Uterus (tissue), 4 donors: ENCODE results near the gene IL25. TPM values are rescaled to one million over a fixed set of nuclear protein-coding genes. Genes with fewer than 3 reads are reported as not detected.

ENCODE experiments used
- DNase-seq, 2 donors: peaks; one replicate each; pipeline ENCODE4 v3.0.0-alpha.2; 2019 to 2020
- H3K27ac ChIP-seq, 2 donors: fragments of 200-600 bp; sonication (generic); 1 replicate in 1 of 2; 2 replicates in 1 of 2; pipeline ENCODE4 v1.5.1; 2016 to 2018
- H3K27me3 ChIP-seq, 2 donors: fragments of 200-600 bp; sonication (generic); one replicate each; pipeline ENCODE4 v1.5.1; 2018 to 2019; ENCODE audit warnings: control low read depth in 1 of 2
- H3K36me3 ChIP-seq, 2 donors: fragments of 200-600 bp; sonication (generic); one replicate each; pipeline ENCODE4 v1.5.1; 2019; ENCODE audit warnings: control low read depth in 1 of 2
- H3K4me1 ChIP-seq, 2 donors: fragments of 200-600 bp; sonication (generic); one replicate each; pipeline ENCODE4 v1.5.1; 2018 to 2019; ENCODE audit warnings: control low read depth in 1 of 2
- H3K4me3 ChIP-seq, 2 donors: fragments of 200-600 bp; sonication (generic); 1 replicate in 1 of 2; 2 replicates in 1 of 2; pipeline ENCODE4 v1.5.1; 2018 to 2019; ENCODE audit warnings: mild to moderate bottlenecking in 1 of 2
- H3K9me3 ChIP-seq, 2 donors: fragments of 200-600 bp; sonication (generic); one replicate each; pipeline ENCODE4 v1.5.1; 2019; ENCODE audit warnings: control low read depth in 1 of 2
- CTCF ChIP-seq, 4 experiments: fragments of 200-600 bp in 2 of 4; fragments of 450-650 bp in 2 of 4; sonication (generic) in 2 of 4; IDR thresholded peaks; one replicate each; pipeline ENCODE4 v1.5.1; 2016 to 2019; ENCODE audit warnings: antibody characterized with exemption in 4 of 4, mild to moderate bottlenecking in 2 of 4, moderate library complexity in 1 of 4
- POLR2A ChIP-seq, 2 donors: fragments of 450-650 bp; IDR thresholded peaks; one replicate each; pipeline ENCODE4 v1.6.1; 2016; ENCODE audit warnings: antibody characterized with exemption in 2 of 2, mild to moderate bottlenecking in 1 of 2, moderate library complexity in 1 of 2
- intact Hi-C: fragments of 100-400 bp; cut with DNase I; formaldehyde crosslinking; loops from one replicate; pipeline ENCODE4 v1.15.1; 2023; ENCODE audit warnings: low total_unique reads
- total RNA-seq, 4 donors: library from RNA; depleted of rRNA in 3 of 4; stranded (reverse); fragments of >200 nt in 3 of 4; gene quantifications; one replicate each; pipeline versions ENCODE4 v1.1.0 to v1.2.4, GENCODE V29; 2014 to 2023
- donor health status: DM: yes; HTN: yes; CAD: no.

Gene IL25
- total RNA-seq, 4 donors from 2014 or later: not detected

- TF ChIP-seq CTCF (IDR thresholded peaks at IDR 0.05) (no peak), POLR2A (IDR thresholded peaks at IDR 0.05) (no peak)
These were observed 39.2 kb downstream of the IL25 start for GRCh38 chr14:23411563-23412525.

GRCh38 chr14:23413681-23414080, 41.1 kb downstream of the IL25 start:
- no peak for DNase-seq
- H3K9me3 ChIP-seq: no peaks in the 10 kb centered on the region
- H3K4me3 ChIP-seq: no peak overlapping the region
- no peaks in the 10 kb centered on the region for H3K4me1 ChIP-seq
- no peaks in the 10 kb centered on the region for H3K36me3 ChIP-seq
- intact Hi-C loops: no loop called here
- no peak overlapping the region for H3K27ac ChIP-seq
- H3K27me3 ChIP-seq: no peaks in the 10 kb centered on the region
- no peak for TF ChIP-seq CTCF (IDR thresholded peaks at IDR 0.05)
- TF ChIP-seq POLR2A (IDR thresholded peaks at IDR 0.05): no peak

More at GRCh38 chr14:23411563-23412525, 39.2 kb downstream of the IL25 start:
- Histone ChIP-seq H3K27me3 (no peaks in the 10 kb centered on the region), H3K36me3 (no peaks in the 10 kb centered on the region), H3K4me3 (no peak overlapping the region), H3K4me1 (no peaks in the 10 kb centered on the region), H3K9me3 (no peaks in the 10 kb centered on the region), H3K27ac (no peak overlapping the region)
- intact Hi-C loops: no loop called here
- no peak for DNase-seq

- Histone ChIP-seq H3K4me3 (no peak overlapping the region), H3K4me1 (no peaks in the 10 kb centered on the region), H3K27me3 (no peaks in the 10 kb centered on the region), H3K36me3 (no peaks in the 10 kb centered on the region), H3K9me3 (no peaks in the 10 kb centered on the region), H3K27ac (no peak overlapping the region)
- TF ChIP-seq POLR2A (IDR thresholded peaks at IDR 0.05) (no peak), CTCF (IDR thresholded peaks at IDR 0.05) (no peak)
- no peak for DNase-seq
- intact Hi-C loops: no loop called here
These were observed 41.6 kb downstream of the IL25 start for GRCh38 chr14:23414254-23414653.

GRCh38 chr14:23414906-23415820, 42.6 kb downstream of the IL25 start:
- DNase-seq: no peak
- Histone ChIP-seq H3K36me3 (no peaks in the 10 kb centered on the region), H3K4me1 (no peaks in the 10 kb centered on the region), H3K9me3 (no peaks in the 10 kb centered on the region), H3K27ac (no peak overlapping the region), H3K4me3 (no peak overlapping the region), H3K27me3 (no peaks in the 10 kb centered on the region)
- TF ChIP-seq CTCF (IDR thresholded peaks at IDR 0.05) (no peak), POLR2A (IDR thresholded peaks at IDR 0.05) (no peak)
- intact Hi-C loops: no loop called here
